Measurements from ENCODE around the gene ATF7.
"Not testable (repeated sequence)": the region's sequence is repeated elsewhere in the genome, so short reads cannot be mapped to it uniquely, and the experiment has no call there.

The ATF7 gene

DNA sequence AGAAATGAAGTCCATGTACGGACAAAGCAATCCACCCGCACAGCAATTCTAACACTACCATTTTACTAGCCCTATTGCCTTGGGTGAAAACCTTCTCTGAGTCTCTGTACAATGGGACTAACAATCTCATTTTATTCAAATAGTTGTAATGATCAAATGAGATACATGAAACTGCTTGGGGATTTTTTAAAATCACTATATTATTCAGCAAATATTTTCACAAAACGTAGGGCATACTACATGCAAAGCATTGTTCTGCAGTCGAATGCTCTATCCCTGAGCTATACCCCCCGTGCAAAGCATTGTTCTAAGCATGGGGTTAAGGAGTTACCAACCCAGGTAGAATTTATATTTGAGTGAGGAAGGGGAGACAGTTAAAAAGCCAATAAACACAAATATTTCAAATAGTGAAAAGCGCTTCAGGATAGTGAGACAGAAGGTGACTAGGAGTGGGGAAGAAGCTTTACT is 554 bp upstream of the ATF7 start:
- FAIRE-seq, result no peak

DNA sequence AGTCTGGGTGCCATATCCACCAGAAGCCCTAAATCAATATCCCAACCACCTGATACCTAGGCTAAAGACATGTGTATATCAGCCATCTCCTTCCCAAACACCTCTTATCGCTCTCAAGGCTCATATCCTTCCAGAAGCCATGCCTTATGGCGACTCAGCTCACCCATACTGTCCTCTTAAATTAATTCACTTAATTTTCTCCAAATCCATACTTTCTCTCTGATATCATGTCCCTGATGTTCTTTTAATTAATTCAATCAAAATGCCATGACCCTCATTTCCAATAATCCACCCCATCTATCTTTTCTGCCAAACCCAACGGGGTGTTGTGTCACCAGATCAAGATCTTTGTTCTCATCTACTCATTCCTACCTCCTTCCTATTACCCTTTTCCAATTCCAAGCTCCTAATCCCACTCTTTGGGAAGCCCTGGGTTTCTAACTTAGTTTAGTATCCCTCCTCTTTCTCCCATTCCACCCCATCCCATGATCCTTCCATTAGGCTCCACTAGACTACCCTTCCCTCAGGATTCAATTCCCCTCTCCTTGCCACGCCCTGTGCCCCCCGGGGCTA is 723 bp downstream of the ATF7 start:
- no peak for FAIRE-seq

DNA sequence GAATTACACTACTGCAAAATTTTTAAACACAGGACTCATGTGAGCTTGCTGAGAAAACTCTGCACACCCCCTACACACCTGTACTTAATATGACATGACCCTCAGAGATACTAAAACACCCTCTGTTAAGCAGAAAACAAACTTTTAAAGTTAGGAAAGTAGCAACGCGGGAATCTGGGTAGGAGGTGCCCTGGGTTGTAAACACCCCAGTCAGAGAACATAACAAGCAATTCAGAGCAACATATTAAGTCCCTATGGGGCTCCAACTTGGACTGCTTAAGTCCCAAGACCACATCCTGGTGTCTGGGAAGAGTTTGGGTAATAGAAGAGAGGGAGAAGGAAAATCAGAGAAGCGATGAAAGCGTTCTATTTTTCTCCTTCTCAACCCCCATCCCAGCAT is 1.2 kb downstream of the ATF7 start:
- FAIRE-seq, result no peak

DNA sequence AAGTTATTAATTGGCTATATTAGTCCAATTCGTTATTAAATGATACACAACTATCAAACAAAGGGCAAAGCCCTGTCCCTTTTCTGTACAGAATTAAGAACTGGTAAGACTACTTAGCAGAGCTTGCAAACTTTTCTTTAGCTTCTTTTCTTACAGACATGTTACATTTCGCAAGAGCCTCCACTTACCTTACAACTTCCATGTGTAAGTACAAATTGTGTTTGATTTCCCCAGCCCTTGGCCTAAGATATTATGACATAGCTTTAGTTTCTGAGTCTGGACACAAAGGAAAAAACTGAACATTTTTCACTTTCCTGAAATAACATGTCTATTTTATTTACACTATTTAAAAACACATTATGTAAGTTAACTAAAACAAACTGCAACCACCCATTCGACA is 1.7 kb downstream of the ATF7 start:
- FAIRE-seq, result no peak

DNA sequence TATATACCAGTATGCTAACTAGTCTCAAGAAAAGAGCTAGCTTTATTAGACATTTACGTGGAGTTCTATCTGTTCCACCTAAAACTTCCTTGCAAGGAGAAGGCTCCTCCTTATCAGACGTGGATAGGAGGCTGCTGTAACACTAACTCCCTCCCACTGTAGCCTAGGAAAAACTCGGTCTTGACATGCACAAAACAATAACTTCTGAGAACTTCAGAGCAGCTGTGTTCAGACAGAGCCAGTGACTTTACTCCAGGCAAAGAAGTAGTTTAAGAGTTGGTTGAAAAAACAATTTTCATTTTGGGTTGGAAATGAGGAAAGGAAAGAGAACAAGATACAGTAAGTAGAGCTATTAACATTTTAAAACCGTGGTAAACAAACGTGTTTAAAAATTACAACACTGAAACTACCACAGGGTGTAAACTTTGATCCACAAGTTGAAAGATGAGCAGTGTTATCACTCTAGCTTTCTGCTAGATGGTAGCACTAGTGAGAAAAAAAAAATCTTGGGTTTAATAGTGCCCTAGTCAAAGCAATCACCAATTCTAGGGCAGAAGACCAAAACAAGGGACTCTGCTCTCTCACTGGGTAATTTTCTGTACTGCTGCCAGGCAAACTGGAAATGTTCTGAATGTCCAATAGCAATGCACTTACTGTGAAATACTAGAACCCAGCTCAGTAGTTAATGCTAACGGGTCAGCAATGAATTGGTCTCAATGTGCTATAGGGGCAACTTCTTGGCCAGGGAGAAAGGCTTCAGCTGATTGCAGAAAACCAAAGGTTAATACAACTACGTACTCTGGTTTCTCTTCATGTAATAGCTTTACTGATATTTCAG is 2.4 kb downstream of the ATF7 start:
- FAIRE-seq, result peak; percentile 98

DNA sequence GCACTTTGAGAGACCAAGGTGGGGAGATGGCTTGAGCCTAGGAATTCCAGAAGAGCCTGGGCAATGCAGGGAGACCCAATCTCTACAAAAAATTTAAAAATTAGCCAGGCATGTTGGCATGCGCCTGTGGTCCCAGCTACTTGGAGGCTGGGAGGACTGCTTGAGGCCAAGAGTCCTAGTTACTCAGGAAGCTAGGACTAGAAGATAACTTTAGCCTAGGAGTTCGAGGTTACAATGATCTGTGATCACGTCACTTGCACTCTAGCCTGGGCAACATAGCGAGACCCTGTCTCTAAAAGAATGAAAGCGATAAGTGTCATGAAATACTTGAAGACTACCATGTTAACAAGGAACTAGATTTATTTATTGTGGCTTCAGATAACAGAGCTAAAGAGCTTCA is 3.5 kb downstream of the ATF7 start:
- no peak for FAIRE-seq

DNA sequence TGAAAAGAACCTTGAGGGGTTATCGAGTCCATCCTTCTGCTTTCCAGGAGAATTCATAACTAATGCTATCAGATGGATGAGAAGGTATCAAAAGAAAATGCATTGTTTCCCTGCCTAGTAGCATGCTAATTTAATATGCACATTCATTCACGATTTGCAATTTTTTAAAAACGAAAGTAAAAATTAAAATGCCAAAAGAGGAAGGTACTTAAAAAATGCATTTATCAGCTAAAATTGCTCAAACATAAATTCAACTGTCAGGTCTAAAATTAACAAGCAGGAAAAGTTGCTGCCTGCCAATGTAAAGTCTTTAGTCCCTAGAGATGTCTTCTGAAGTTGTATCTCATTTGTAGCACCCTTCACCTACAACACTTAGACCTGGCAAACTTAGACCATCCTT is 7.9 kb downstream of the ATF7 start:
- FAIRE-seq, result peak; percentile 53

DNA sequence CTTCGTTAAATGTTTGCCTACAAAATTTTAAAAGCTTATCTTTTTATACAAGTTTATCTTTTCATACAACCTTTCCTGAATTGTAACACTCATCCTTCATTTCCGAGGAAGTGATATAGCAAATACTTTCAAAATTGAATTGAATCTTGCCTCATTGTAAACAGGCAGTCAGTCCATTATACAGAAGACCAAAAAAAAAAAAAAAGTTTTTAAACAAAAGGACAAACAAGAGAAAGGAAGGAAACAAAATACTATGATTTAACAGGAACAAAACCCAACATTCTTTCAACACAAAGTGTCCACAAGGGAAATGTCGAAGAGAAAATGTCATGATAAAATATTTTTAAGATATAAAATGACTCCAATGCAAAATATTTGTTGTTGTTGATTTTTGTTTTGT is 8.5 kb downstream of the ATF7 start:
- FAIRE-seq, result peak; percentile 62

DNA sequence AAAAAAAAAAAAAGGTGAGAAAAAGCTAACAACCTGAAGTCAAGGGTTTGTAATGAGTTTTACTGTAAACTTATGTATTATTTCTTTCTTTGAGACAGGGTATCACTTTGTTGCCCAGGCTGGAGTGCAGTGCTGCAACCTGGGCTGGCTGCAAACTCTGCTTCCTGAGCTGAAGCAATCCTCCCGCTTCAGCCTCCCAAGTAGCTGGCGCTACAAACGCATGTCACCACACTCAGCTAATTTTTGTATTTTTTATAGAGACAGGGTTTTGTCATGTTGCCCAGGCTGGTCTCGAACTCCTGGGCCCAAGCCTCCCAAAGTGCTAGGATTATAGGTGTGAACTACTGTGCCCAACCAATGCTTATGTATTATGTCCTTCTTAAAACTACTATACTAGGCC is 9.2 kb downstream of the ATF7 start:
- FAIRE-seq, result no peak

DNA sequence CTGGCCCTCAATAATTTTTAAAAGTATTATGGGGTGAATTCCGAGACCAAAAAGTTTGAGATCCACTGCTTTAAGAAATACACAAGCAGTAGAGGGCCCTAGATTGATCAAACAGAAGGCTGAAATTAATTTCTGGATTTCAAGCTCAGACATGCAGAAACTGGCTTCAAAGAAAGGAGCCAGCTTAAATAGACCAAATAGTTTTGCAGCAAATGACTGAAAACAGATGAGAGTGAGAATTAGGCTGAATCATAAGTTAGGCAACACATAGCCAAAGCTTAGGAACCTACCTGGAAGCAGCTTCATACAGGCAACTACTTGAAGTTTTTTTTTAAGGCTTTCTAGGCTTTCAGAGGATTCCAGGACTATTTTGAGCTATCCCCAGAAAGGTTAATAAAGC is 12.4 kb downstream of the ATF7 start:
- no peak for FAIRE-seq

DNA sequence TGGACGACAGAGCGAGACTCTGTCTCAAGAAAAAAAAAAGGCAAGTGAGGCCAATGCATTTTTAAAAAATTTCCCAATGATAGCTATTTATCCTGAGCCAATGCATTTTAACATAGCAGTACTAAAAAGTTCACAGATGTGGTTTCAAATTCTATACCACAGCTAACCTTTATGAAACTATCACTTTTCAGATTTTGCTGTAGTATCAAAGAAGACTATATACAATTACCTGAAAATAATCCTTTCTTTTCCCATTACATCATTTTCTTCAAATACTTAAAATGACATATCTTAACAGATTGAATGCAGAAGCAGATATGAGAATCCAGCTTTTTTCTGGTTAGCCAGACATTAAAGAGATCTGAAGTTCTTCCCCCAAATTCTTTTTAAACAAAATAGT is 13.2 kb downstream of the ATF7 start:
- no peak for FAIRE-seq

DNA sequence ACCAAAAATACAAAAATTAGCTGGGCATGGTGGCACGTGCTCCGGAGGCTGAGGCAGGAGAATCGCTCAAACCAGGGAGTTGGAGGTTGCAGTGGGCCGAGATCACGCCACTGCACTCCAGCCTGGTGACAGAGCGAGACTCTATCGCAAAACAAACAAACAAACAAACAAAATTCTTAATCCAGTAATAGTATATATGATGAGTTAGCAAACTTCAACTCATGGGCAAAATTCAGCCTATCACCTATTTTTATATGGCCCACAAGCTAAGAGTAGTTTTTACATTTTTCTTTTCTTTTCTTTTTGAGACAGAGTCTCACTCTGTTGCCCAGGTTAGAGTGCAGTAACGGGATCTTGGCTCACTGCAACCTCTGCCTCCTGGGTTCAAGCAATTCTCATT is 14.9 kb downstream of the ATF7 start:
- FAIRE-seq, result no peak

DNA sequence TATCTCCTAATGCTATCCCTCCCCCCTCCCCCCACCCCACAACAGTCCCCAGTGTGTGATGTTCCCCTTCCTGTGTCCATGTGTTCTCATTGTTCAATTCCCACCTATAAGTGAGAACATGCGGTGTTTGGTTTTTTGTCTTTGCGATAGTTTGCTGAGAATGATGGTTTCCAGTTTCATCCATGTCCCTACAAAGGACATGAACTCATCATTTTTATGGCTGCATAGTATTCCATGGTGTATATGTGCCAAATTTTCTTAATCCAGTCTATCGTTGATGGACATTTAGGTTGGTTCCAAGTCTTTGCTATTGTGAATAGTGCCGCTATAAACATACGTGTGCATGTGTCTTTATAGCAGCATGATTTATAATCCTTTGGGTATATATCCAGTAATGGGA is 19.5 kb downstream of the ATF7 start:
- FAIRE-seq, result not testable (repeated sequence)

DNA sequence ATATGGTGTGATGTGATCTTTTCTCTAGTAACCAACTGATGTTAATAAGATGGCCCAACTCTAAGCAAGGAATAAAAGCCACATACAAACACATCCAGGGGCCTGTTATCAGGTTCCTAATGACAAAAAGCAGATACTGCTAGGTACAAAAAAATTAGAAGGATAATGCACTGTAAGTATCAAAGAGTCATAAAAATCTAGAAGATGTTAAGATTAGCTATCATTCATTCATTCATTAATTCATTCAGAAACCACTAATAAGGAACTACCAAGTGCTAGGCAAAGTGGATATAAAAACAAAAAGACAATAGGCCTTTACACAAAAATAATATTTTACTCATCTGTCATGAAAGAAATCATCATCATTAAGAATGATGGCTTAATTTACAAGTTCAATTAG is 21.6 kb downstream of the ATF7 start:
- peak; percentile 53 for FAIRE-seq

DNA sequence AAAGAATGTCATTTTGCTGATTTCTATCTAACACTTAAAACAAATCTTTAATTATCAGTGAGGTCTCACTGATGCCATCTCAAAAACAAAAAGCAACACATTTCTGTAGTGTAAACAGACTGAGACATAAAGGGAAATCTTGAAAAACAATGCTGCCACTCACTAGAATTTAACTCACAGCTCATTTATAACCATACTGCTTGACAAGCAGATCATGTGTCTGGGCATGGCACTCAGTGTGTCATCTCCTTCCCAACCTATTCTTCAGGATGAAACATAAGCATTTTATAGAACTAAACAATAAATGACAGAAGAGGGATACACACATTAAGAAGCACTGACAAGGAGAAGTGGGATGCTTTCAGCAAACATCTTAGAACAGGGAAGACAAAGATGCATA is 22.4 kb downstream of the ATF7 start:
- FAIRE-seq, result no peak

DNA sequence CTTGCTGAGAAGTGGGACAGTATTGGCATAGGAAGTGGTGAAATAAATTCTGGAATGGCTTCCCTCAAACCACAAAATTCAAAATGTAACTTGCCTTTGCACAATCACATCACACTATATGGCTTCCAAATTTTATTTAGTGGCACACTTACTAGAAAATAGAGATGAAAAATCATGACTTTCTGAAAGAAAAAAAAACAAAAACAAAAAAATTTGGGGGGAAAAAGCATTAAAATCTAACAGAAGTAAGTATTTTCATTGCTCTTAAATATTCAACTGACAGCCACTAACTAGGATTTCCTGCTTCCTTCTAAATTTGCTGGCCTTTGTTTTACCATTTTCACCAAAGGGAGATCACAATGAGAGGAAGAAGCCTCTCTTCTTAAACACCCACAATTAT is 23.0 kb downstream of the ATF7 start:
- no peak for FAIRE-seq

DNA sequence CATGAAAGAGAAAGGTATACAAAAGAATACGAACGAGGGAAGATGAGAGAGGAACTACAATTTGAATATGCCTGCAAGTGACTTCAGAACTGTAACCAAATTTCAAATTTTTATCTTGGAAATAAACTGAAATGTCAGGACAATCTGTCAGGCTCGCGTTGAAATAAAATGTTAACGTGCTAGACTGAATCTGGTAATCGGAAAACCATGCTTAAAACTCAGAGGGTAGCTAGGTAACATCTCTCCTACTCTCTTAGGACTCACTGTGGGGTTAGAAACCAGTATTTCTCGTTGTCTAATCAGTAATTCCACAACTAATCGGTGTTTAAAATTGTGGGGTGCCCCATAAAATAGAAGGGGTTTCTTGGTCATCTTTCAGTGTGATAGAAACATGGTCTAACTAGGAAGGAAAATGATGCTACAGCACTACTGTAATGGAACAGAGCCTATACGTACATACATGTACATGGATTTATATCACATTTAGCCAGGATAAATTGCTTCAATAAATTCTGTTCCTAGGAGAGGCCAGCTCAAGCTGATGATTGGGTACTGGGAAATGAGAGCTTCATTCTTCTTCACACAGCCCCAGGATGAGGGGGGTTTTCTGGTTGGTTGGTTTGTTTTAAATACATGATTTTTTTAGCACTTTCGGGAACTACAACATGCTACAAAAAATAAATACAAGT is 23.9 kb downstream of the ATF7 start:
- no peak for FAIRE-seq

DNA sequence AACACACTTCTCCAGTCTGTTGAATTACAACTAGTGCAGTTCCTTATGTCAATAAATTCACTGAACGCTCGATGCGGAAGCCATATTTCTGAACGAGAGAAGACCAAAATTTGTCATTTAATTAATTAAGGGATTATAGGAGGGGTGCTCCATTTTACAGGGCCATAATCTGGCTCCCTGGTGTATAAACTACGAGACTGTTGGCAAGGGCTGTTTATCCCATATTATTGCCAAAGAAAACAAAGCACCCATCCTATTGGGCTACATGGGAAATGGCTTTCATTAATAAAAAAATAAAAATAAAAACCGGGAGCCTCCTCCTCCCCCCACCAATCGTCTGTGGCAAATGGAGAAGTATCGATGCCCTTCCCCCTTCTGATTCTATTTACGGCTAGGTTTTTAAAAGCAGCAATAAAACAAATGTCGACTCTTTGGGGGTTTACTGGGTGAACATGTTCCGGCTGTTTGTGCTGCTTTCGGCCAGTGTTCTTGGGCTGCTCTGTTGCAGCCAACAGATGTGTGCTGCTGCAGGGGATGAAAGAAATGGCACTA is 24.8 kb downstream of the ATF7 start:
- FAIRE-seq, result no peak

DNA sequence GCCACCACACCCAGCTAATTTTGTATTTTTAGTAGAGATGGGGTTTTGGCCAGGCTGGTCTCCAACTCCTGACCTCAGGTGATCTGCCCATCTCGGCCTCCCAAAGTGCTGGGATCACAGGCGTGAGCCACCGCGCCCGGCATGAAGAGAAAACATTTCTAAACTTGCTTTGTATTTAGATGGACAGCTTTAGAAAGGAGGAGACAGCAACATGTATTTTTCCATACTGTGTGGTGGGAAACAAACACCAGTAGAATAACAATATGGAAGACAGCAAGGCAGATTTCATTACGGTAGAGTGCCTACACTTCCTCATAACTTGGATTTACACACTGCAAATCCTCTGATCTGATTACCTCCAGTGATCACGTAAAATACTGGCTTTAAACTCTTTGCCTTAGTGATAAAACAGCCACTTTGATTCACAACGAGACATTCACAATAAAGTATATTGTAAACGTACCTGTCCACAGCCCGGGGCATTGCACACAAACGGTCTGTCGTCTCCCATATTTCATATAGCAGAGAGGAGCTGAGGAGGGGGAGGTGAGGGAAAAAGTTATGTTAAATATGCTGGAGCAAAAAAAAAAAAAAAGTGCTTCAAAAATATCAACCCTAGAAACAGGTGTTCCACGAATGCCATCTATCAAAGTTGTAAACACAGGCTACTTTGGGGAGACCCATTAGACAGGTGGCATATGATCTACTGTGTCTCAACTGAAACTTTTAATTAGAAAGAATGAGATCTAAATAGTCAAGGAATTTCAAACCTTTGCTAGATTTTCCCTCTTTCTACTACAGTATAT is 25.5 kb downstream of the ATF7 start:
- no peak for FAIRE-seq

DNA sequence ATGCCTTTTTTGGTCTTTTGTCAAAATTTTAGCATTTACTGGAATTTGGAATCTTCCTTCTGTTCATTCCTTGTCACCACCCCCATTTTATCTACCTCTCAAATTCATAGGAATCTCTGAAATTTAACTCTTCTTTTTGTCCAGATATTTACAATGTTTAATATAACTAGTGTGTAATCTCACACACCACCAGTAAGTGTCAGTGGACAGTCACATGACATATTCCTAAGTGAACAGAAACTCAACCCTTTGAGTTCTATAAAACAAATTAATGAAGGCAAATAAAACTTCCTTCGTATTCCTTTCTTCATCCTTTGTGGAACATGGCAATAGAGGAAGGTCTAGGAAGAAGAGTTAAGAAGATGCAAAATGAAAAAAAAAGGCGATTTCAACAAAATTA is 26.6 kb downstream of the ATF7 start:
- FAIRE-seq, result no peak

DNA sequence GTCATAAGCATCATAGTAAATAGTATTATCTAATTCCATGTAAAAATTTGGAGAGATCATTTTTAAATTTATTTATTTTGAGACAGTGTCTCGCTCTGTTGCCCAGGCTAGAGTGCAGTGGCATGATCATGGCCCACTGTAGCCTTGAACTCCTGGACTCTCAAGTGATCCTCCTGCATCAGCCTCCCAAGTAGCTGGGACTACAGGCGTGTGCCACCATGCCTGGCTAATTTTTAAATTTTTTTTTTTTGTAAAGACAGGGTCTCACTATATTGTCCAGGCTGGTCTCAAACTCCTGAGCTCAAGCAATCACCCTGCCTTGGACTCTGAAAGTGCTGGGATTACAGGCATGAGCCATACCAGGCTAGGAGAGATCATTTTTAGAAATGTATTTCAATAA is 27.2 kb downstream of the ATF7 start:
- not testable (repeated sequence) for FAIRE-seq

DNA sequence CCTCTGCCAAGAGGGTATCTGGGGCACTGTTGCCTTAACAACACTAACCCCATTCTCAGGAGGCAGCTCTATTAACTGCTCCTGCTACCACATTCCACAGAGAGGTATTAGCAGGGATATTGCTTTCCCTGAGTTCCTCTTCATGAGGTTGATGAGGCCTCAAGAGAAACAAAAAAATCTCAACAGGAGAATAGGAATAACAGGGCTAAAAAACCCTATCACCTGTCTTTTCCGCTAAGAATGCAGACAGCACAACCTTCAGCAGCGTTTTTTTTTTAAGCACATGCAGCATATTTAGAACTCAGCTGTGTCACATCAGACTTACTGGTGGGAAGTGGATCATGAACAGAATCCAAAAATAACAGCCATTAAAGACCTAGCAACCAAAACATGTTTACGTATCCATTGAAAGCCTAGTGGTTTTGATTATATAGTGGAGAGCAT is 29.2 kb downstream of the ATF7 start:
- no peak for FAIRE-seq

Data from A204.1 (cell line).